Right atrium auricular region (tissue), 2 donors: ENCODE measurements around the gene PIK3C2G. TPM values are rescaled to one million over a fixed set of nuclear protein-coding genes. Genes with fewer than 3 reads are reported as not detected.

Experiments used
- DNase-seq: peaks from one replicate; pipeline ENCODE4 v3.0.0-alpha.2; 2019; ENCODE audit warnings: low spot score
- H3K27ac ChIP-seq, 2 donors: fragments of 200-600 bp; sonication (generic); 1 replicate in 1 of 2; 2 replicates in 1 of 2; pipeline ENCODE4 v1.5.1; 2016 to 2019
- H3K27me3 ChIP-seq, 2 donors: fragments of 200-600 bp; sonication (generic); one replicate each; pipeline versions ENCODE4 v1.5.1 to v1.6.0; 2017 to 2019
- H3K36me3 ChIP-seq: fragments of 200-600 bp; sonication (generic); one replicate; pipeline ENCODE4 v1.5.1; 2016
- H3K4me1 ChIP-seq, 2 donors: fragments of 200-600 bp; sonication (generic); one replicate each; pipeline versions ENCODE4 v1.5.1 to v1.6.0; 2017 to 2019
- H3K4me3 ChIP-seq, 2 donors: fragments of 200-600 bp; sonication (generic); 1 replicate in 1 of 2; 2 replicates in 1 of 2; pipeline ENCODE4 v1.5.1; 2017 to 2019; ENCODE audit warnings: mild to moderate bottlenecking in 1 of 2, moderate library complexity in 1 of 2
- H3K9me3 ChIP-seq, 2 donors: fragments of 200-600 bp; sonication (generic); one replicate each; pipeline ENCODE4 v1.5.1; 2019
- CTCF ChIP-seq, 2 donors: fragments of 200-600 bp; sonication (generic); IDR thresholded peaks; one replicate each; pipeline ENCODE4 v1.5.1; 2019; ENCODE audit warnings: antibody characterized with exemption in 2 of 2
- total RNA-seq, 2 donors: library from RNA; depleted of rRNA; stranded (reverse); fragments of >200 nt; gene quantifications; one replicate each; pipeline ENCODE4 v1.1.0, GENCODE V29; 2016

Gene PIK3C2G
- total RNA-seq, 2 donors from 2014 or later = not detected

GRCh38 chr12:18580706-18581105 lies 319.4 kb downstream of the PIK3C2G start:
- DNase-seq = no peak
- Histone ChIP-seq H3K4me3 (no peak overlapping the region), H3K4me1 (no peaks in the 10 kb centered on the region), H3K36me3 (no peaks in the 10 kb centered on the region), H3K27ac (no peak overlapping the region), H3K27me3 (no peaks in the 10 kb centered on the region), H3K9me3 (peaks cover 0 to 8% of the 10 kb centered on the region in 2 donors)
- TF ChIP-seq CTCF (IDR thresholded peaks at IDR 0.05) = no peak

GRCh38 chr12:18581232-18581962 lies 320.1 kb downstream of the PIK3C2G start:
- no peak for DNase-seq
- Histone ChIP-seq H3K36me3 (no peaks in the 10 kb centered on the region), H3K27ac (no peak overlapping the region), H3K9me3 (peaks cover 0 to 8% of the 10 kb centered on the region in 2 donors), H3K4me1 (no peaks in the 10 kb centered on the region), H3K4me3 (no peak overlapping the region), H3K27me3 (no peaks in the 10 kb centered on the region)
- TF ChIP-seq CTCF (IDR thresholded peaks at IDR 0.05) = no peak

- Histone ChIP-seq H3K9me3 (peaks cover 0 to 8% of the 10 kb centered on the region in 2 donors), H3K27me3 (no peaks in the 10 kb centered on the region), H3K27ac (no peak overlapping the region), H3K4me1 (no peaks in the 10 kb centered on the region), H3K4me3 (no peak overlapping the region), H3K36me3 (no peaks in the 10 kb centered on the region)
- TF ChIP-seq CTCF (IDR thresholded peaks at IDR 0.05) = no peak
- no peak for DNase-seq
Observed at GRCh38 chr12:18583655-18584054, 322.3 kb downstream of the PIK3C2G start.

- no peak for TF ChIP-seq CTCF (IDR thresholded peaks at IDR 0.05)
- Histone ChIP-seq H3K27ac (no peak overlapping the region), H3K4me1 (no peaks in the 10 kb centered on the region), H3K4me3 (no peak overlapping the region), H3K27me3 (no peaks in the 10 kb centered on the region), H3K9me3 (peaks cover 0 to 8% of the 10 kb centered on the region in 2 donors), H3K36me3 (no peaks in the 10 kb centered on the region)
- DNase-seq = no peak
Observed at GRCh38 chr12:18586581-18586980, 325.3 kb downstream of the PIK3C2G start.

GRCh38 chr12:18589316-18589715 lies 328.0 kb downstream of the PIK3C2G start:
- H3K27ac ChIP-seq = no peak overlapping the region
- no peak overlapping the region for H3K4me3 ChIP-seq
- no peak for DNase-seq
- no peaks in the 10 kb centered on the region for H3K9me3 ChIP-seq
- no peaks in the 10 kb centered on the region for H3K4me1 ChIP-seq
- no peaks in the 10 kb centered on the region for H3K36me3 ChIP-seq
- TF ChIP-seq CTCF (IDR thresholded peaks at IDR 0.05) = no peak
- H3K27me3 ChIP-seq = no peaks in the 10 kb centered on the region

GRCh38 chr12:18591473-18591872 lies 330.2 kb downstream of the PIK3C2G start:
- no peak overlapping the region for H3K4me3 ChIP-seq

More at GRCh38 chr12:18591473-18591872, 330.2 kb downstream of the PIK3C2G start:
- TF ChIP-seq CTCF (IDR thresholded peaks at IDR 0.05) = no peak
- Histone ChIP-seq H3K9me3 (no peaks in the 10 kb centered on the region), H3K4me1 (no peaks in the 10 kb centered on the region), H3K27ac (no peak overlapping the region), H3K27me3 (no peaks in the 10 kb centered on the region), H3K36me3 (no peaks in the 10 kb centered on the region)
- DNase-seq = no peak
